Activated B cell treated with CpG ODN at 0.5 μM for 24 hours (primary cell): Measurements from ENCODE around the gene C10orf120. TPM values are rescaled to one million over a fixed set of nuclear protein-coding genes. Genes with fewer than 3 reads are reported as not detected.

Source experiments
- ATAC-seq: fragments of 200-7000 bp; cut with Tn5 transposase; one replicate; pipeline ENCODE4 v1.10.0; 2021; ENCODE audit warnings: low read depth, mild to moderate bottlenecking, moderate library complexity
- CTCF ChIA-PET: fragments of 350-600 bp; sonication (Branson Sonifier 250); formaldehyde crosslinking; loops from one replicate; lab custom pipeline; 2021; ENCODE audit warnings: antibody characterized with exemption; lab: Charles Lee
- POLR2A ChIA-PET: fragments of 350-600 bp; sonication (Branson Sonifier 250); formaldehyde crosslinking; loops from one replicate; lab custom pipeline; 2021; ENCODE audit warnings: antibody characterized with exemption; lab: Charles Lee
- DNase-seq: peaks from one replicate; pipeline ENCODE4 v3.0.0; 2022
- H3K27ac Mint-ChIP-seq: one replicate; pipeline ENCODE4 v1.8.0; 2020; ENCODE audit warnings: mixed read lengths
- H3K27me3 Mint-ChIP-seq: one replicate; pipeline ENCODE4 v1.8.0; 2021; ENCODE audit warnings: mixed read lengths
- H3K36me3 Mint-ChIP-seq: one replicate; pipeline ENCODE4 v1.8.0; 2021; ENCODE audit warnings: low read depth, mixed read lengths
- H3K4me1 Mint-ChIP-seq: one replicate; pipeline ENCODE4 v1.8.0; 2021; ENCODE audit warnings: mixed read lengths
- H3K4me3 Mint-ChIP-seq: one replicate; pipeline ENCODE4 v1.8.0; 2020; ENCODE audit warnings: mild to moderate bottlenecking, mixed read lengths
- H3K9me3 Mint-ChIP-seq: one replicate; pipeline ENCODE4 v1.8.0; 2020; ENCODE audit warnings: mixed read lengths
- intact Hi-C: fragments of 100-400 bp; cut with micrococcal nuclease; formaldehyde crosslinking; loops from one replicate; pipeline ENCODE4 v1.15.1; 2024
- total RNA-seq: library from RNA; stranded (reverse); gene quantifications from 2 replicates; pipeline ENCODE4 v1.2.3, GENCODE V29; 2022
- TF ChIP-seq, protein P1 (sequence below): fragments of 200-600 bp; IDR thresholded peaks from one replicate; pipeline ENCODE4 v1.8.0; 2022; ENCODE audit warnings: antibody characterized with exemption, mild to moderate bottlenecking

Gene C10orf120
- total RNA-seq, 1 donor from 2014 or later, result not detected

DNA sequence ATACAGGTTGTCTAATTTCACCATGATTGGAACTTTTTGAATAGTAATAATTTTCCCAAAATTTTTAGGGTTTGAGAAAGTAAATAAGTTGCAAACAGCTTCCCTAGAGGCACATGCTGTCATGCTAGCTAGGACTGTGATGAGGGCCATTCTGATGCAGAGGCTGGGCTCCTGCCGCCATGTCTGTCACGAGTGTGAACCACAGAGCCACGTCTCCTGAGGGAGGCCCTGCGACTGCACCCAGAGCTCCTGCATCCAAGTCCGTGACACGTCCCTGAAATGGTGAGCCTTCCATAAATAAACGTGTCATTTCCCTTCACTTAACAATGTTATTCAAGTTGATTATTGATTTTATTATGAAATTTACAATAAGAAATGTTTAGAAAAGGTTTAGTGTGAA lies 40.0 kb downstream of the C10orf120 start:
- intact Hi-C loops, result no loop called here
- Mint-ChIP-seq H3K27ac (no peak overlapping the region), H3K9me3 (no peaks in the 10 kb centered on the region), H3K4me1 (no peaks in the 10 kb centered on the region), H3K4me3 (no peak overlapping the region), H3K27me3 (no peaks in the 10 kb centered on the region), H3K36me3 (no peaks in the 10 kb centered on the region)
- ATAC-seq, result no peak
- TF ChIP-seq, protein P1, sequence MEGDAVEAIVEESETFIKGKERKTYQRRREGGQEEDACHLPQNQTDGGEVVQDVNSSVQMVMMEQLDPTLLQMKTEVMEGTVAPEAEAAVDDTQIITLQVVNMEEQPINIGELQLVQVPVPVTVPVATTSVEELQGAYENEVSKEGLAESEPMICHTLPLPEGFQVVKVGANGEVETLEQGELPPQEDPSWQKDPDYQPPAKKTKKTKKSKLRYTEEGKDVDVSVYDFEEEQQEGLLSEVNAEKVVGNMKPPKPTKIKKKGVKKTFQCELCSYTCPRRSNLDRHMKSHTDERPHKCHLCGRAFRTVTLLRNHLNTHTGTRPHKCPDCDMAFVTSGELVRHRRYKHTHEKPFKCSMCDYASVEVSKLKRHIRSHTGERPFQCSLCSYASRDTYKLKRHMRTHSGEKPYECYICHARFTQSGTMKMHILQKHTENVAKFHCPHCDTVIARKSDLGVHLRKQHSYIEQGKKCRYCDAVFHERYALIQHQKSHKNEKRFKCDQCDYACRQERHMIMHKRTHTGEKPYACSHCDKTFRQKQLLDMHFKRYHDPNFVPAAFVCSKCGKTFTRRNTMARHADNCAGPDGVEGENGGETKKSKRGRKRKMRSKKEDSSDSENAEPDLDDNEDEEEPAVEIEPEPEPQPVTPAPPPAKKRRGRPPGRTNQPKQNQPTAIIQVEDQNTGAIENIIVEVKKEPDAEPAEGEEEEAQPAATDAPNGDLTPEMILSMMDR, result no peak
- POLR2A ChIA-PET, result no interaction called here
- DNase-seq, result no peak
- CTCF ChIA-PET, result no interaction called here

DNA sequence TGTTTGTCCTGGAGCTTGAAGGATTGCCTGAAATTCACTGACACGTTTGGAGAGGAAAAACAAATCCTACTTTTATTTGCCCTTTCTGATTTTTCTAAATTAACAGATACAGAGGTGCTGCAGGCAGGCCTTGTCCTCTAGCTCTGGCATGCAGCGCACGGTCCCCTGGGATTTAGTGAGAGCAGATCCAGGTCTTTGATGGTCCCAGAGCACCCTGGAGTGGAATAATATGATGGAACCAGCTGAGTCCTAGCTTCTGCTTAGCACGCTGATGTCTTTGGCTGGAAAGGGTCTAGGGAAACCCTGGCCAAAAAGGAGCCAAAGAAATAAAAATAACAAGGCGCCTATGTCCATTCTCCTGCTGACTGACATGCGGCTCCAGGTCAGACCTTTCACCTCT lies 40.5 kb downstream of the C10orf120 start:
- DNase-seq, result no peak
- CTCF ChIA-PET, result no interaction called here
- H3K36me3 Mint-ChIP-seq, result no peaks in the 10 kb centered on the region
- intact Hi-C loops, result no loop called here
- H3K27ac Mint-ChIP-seq, result no peak overlapping the region
- POLR2A ChIA-PET, result no interaction called here
- no peak overlapping the region for H3K4me3 Mint-ChIP-seq
- TF ChIP-seq, protein P1, result no peak
- H3K9me3 Mint-ChIP-seq, result no peaks in the 10 kb centered on the region
- ATAC-seq, result no peak
- no peaks in the 10 kb centered on the region for H3K27me3 Mint-ChIP-seq
- no peaks in the 10 kb centered on the region for H3K4me1 Mint-ChIP-seq

DNA sequence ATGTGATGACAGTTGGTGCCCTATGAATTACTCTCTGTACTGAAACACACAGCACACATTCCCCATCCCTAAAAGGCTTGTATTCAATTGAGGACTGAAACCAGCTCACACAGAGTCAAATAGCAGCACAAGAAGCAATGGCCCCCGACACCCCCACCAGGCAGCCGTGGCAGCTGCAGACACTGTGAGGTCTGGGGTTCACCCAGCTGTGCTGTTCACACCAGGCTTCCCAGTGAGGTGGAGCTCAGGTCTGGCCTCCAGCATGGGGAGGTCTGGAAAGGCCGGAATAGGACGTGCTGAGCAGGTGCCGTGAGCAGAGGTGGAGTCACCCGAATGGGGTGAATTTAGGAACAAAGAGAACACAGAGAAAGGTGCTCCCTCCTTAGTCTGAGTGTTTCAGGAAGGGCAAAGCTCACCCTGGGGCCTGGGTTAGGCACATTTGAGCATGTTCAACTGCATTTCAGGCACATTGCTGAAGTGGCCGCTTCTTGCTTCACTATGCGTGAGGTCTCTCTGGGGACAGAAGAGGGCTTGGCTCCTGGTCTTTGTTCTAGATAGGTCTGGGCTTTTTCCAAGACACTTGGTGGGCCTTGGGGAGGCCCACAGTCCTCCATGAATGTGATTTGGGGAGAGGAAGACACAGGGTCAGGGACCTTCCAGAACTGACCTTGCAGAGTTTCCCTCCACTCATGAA lies 41.1 kb downstream of the C10orf120 start:
- ATAC-seq (no peak), DNase-seq (no peak)
- Mint-ChIP-seq H3K36me3 (no peaks in the 10 kb centered on the region), H3K4me3 (no peak overlapping the region), H3K27ac (no peak overlapping the region), H3K27me3 (no peaks in the 10 kb centered on the region), H3K4me1 (no peaks in the 10 kb centered on the region), H3K9me3 (no peaks in the 10 kb centered on the region)
- ChIA-PET CTCF (no interaction called here), POLR2A (no interaction called here)
- TF ChIP-seq, protein P1, result no peak
- intact Hi-C loops, result no loop called here

DNA sequence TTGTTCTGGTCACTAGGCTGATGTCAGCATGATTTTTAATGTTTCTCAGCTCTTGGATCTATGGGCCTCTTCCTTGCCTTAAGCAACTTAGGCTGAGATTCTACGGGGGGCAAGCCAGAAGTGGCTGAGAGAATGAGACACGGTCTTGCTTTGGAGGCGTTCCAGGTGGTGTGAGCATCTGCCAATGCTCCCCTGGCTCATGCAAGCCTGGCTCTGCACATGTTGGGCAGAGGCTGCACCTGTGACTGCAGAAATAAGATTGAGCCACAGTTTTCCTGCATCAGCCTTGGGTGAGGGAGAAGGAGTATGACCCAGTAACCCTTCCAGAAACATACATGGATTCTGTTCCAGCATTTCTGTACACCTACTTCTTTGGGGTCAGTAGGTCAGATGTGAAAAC lies 41.9 kb downstream of the C10orf120 start:
- ChIA-PET CTCF (no interaction called here), POLR2A (no interaction called here)
- ATAC-seq (no peak), DNase-seq (no peak)
- Mint-ChIP-seq H3K36me3 (no peaks in the 10 kb centered on the region), H3K9me3 (no peaks in the 10 kb centered on the region), H3K4me3 (no peak overlapping the region), H3K27me3 (no peaks in the 10 kb centered on the region), H3K27ac (no peak overlapping the region), H3K4me1 (no peaks in the 10 kb centered on the region)
- TF ChIP-seq, protein P1, result no peak
- intact Hi-C loops, result no loop called here

DNA sequence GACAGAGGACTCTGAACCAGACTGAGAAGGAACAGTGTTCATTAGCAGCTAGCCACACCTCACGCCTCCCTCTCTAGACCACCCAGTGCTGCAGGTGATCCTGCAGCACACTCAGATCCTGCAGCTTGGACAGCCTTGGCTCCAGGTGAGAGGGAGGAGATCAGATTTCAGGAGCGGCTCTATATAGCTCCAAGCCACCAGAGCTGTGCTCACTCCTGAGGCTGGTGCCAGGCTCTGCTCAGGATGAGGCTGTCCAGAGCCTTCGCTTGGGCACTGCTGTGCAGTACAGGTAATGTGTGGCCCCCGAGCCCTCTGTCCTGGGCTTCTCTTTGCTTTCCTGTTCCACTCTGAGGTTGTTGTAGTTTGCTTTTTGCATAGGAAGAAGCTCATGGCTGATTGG lies 42.4 kb downstream of the C10orf120 start:
- ATAC-seq (no peak), DNase-seq (no peak)
- intact Hi-C loops, result no loop called here
- H3K27ac Mint-ChIP-seq, result no peak overlapping the region
- no peaks in the 10 kb centered on the region for H3K36me3 Mint-ChIP-seq
- H3K9me3 Mint-ChIP-seq, result no peaks in the 10 kb centered on the region
- H3K4me1 Mint-ChIP-seq, result no peaks in the 10 kb centered on the region
- no peaks in the 10 kb centered on the region for H3K27me3 Mint-ChIP-seq
- TF ChIP-seq, protein P1, result no peak
- no peak overlapping the region for H3K4me3 Mint-ChIP-seq
- ChIA-PET CTCF (no interaction called here), POLR2A (no interaction called here)
